Measurements from ENCODE around the gene ELOVL6.

The ELOVL6 gene

DNA sequence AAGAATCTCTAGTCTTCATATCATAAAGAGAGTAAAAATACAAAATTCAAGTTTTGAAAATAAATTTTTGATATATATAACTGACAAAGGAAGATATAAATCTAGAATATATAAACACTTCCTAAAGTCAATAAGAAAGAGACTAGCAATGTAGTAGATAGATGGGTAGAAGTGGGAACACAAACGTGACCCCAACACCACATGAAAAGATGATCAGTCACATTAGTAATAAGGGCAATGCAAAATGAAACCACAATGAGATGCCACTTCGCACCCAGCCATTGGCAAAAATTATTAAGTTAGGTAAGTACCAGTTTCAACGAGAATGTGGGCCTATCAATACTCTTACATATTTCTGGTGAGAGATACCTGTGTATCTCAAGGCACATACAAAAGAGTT is 179.3 kb downstream of the ELOVL6 start:
- no peak for DNase-seq

DNA sequence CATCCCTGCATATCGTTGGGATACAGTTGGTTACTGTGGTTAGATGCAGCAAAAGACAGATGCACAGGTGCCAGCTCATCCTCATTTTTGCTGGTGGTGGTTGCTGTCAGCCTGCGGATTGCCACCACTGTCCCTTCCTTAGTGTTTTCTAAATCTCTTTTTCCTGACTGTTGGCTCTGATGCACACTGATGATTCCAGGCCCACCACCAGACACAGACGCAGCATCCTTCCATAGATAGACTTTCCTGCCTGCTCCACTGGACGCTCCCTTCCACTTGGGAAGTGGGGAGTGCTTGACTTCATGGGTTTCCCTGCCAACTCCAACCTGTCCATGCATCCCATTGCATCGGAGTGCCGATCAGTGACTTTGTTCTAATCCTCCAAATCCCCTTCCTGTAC is 184.2 kb downstream of the ELOVL6 start:
- no peak for DNase-seq

DNA sequence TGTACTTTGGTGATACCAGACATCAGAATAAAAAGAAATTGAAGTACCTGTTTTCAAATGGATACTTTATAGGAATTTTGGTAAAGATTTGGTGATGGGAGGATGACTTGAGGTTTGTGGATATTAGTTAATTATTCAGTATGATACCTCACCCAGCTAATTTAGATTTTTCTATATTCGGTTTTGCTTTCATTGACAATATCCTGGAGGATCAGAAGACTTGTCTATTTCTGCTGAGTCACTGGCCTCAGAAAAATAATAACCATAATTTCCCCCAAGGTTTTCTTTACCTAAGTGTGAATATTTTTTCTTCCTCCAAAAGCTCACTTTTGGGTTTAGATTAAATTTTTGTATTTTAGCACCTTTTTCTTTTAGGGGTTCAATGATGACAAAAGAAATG is 185.5 kb downstream of the ELOVL6 start:
- DNase-seq: no peak

DNA sequence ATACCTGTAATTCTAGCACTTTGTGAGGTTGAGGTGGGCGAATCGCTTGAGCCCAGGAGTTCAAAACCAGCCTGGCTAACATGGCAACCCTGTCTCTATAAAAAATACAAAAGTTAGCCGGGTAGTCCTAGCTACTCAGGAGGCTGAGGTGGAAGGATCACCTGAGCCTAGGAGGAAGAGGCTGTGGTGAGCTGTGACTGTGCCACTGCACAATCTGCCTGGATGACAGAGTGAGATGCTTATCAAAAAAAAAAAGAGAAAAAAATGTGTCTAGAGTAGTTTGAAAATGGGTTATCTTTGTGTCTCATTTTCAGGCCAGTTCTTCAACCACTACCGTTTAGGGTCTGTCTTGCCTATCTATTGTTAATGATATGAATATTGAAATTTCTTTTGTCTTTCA is 187.6 kb downstream of the ELOVL6 start:
- DNase-seq: no peak

DNA sequence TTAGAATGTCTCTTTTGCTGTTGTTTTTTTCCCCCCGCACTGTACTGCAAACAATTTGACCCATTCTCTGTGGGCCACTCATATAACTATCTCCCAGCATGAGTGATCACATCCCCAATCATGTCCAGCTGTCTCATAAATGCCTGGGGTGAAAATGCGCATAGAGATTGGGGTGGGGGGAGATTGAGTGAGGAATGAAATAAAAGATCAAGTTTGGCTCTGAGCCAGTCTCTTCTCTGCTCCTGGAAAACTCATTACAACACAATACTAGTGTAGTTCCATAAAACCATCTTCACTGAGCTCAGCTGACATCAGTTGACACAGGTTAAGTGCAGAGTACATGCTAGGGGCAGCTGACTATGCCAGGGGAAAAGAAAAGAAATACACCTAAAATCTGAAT is 188.9 kb downstream of the ELOVL6 start:
- DNase-seq: no peak

DNA sequence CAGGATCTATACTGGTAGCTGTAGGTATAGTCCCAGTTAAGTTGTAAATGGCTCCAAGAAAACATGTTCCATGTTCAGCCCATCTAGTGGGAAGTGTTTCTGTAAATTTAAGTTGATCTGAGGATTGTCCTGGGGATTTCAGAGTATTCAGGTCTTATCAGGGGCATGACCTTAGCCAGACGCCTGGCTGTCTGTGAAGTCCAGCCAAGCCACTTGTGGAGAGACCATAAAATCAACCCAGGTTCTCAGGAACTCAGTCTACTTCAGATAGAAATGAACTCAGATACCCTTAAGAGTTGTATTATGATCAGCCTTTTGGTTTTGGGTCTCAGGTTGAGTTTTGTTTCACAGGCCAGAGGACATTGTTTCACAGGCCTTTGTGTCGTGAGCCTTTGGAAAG is 189.9 kb downstream of the ELOVL6 start:
- DNase-seq: no peak

DNA sequence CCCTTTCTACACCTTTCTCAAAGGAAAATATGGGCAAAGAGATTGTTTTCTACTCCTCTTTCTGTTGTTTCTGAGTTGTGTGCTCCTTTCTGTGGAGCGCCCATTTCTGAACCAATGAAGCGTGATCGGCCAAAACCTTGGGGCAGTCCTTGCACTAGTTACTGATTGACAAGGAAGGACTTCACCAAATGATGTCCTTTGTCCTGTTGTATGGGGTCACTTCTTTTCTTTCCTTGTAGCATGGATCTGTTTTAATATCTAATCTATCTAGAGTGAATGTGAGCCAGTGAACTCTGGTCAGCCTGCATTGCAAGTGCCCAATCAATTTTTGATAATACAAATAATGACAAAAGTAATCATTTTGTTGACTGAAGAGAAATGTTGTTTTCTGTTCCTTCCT is 191.2 kb downstream of the ELOVL6 start:
- no peak for DNase-seq

DNA sequence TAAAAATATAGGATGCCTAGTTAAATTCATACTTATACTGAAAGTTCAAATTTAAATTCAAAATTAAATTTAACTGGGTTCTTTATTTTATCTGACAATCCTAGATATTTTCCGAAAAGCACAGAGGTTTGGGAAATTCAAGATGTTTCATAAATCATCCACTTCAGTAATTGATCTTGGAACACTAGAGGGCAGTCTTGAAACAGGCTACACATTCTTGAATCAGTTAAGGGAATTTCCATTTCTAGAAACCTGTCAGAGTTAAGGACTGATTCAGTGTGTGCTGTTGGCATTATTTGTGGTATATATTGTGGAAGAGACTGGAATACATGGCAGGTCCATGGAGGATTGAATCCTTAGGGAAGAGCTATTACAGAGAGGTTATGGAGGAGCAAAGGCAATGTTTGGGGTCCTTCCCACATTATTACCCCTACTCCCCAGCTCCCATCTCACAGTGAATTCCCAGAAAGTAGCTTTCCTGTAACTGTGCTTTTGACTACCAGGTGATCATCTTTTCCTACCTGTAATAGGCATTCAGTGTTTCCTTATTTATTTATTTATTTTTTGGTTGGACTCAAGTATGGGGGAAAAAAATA is 192.9 kb downstream of the ELOVL6 start:
- peak in 3 of 6 experiments; percentile 12 to 61 (median 51) for DNase-seq

DNA sequence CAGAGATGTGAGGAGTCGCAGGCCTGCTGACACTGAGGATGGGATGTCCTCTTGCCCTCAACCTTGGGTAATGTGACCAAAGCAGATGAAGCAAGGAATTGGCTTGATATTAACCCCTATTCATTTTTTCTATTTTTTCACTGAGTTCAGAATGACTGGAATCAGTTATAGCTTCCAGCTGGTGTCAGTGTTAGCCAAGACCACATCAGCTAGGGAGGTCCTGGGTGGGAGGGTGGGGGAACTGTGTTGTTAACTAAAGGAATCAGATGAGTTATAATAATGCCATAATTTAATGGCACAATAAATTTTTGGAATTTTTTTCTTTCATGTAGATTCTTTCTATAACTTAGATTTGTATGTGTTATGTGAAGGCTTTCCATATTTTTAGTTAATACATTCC is 193.9 kb downstream of the ELOVL6 start:
- DNase-seq: no peak

DNA sequence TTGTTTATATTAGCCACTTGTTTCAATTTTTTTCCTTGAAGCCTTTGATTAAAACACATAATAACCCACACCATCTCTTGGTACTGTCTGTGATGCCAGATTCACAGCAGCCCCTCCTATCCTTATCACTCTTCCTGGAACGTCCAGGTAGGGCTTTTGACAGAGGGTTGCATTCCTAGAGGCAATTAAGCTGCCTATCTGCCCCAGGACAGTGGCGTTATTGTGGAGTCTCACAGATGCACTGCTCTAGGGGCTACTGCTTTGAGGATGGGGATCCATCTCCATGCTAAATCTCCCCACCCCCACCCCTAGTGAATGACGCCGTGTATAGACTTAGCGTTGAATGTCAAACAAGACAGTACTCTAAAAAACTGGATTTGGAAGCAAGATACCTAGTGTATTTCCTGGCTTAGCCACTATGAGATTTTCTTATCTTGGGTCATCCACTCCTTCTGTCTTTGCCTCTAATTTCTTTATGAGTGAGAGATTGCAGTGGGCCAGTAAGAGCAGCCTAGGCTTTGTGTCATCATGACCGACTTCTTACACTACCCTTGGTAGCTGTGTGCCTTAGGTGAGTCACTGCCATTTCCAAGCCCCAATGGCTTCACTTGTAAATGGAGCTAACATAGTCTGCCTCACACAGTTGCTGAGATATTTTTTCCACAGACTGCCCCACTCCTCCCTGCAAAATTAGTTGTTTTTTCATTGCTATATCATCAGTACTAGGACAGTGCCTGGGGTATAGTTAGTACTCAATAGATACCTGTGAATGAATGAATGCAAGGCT is 194.8 kb downstream of the ELOVL6 start:
- DNase-seq: no peak

DNA sequence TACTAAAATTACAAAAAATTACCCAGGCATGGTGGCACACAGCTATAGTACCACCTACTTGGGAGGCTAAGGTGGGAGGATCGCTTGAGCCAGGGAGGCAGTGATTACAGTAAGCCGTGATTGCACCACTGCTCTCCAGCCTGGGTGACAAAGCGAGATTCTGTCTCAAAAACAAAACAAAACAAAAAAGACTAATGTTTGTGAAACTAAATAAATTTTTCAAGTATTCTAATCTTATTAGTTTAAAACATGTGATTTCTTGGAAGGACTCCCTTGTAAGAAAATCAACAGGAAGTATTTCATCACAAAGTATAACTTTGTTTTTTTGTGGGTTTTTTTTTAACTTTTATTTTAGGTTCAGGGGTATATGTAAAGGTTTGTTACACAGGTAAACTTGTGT is 196.1 kb downstream of the ELOVL6 start:
- no peak for DNase-seq

DNA sequence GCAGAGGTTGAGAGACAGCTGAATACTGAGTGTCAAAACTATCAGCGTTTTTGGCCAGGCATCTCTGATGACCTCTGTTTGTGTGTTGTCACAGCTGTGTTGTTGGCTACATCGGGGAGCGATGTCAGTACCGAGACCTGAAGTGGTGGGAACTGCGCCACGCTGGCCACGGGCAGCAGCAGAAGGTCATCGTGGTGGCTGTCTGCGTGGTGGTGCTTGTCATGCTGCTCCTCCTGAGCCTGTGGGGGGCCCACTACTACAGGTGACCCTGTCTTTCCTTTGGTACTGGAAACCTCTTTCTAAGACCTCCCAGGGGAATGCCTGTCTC is 198.9 kb downstream of the ELOVL6 start:
- DNase-seq: no peak

DNA sequence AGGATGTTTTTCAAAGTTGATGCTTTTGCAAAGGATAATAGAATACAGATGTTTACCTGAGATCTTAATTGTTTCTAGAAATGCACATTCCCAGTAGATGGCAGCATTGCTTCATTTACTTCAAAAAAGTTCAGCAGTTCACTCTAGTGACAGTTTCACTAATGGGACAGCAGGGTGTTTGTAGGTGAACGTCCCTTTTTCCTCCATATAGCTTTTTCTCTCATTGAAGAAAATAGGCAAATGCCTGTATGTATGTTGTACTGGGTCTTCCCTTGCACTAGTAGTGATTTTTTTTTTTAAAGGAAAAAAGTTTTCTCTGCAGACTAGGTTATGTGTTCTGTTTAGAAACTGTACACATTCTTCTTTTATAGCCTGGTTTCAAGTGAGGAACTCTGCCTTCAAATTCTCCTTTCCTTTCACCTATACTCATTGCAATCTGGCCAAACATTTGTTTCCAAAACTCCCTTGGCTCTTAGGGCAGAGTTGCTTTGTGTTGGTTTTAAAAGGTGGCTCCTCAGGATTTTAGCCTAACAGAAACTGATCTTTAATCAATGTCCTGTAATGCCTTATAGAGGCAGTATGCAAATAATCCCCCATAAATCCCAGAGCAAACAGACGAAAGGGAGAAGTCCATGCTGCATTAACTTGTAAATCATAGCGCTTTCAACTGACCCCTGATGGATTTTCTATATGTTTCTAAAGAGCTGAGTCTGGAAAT is 199.4 kb downstream of the ELOVL6 start:
- peak in 3 of 6 experiments; percentile 10 to 67 (median 65) for DNase-seq

DNA sequence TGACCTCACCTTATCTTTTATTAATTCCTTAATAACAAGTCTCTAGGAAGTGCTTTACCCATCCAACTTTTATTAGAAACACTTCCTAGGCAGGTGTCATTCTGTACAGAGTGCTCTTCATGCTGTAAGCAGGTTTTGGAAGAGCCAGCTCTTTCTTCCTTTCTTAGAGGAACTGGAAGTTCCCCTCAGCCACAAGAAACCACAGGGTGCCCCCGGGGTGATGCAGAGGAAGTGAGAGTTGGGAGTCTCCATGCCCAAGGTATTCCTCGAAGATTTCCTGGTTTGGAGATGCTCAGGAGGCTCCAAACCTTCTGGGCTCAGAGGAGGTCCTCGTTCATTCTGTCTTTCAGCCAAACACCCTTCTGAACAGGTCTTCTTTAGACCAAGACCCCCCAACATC is 201.9 kb downstream of the ELOVL6 start:
- DNase-seq: no peak
